DND-41 (cell line): ENCODE results near the gene NBPF6.
"Not testable (repeated sequence)": the region's sequence is repeated elsewhere in the genome, so short reads cannot be mapped to it uniquely, and the experiment has no call there.

ENCODE experiments used
- ATAC-seq: fragments of 200-7000 bp; cut with Tn5 transposase; 3 replicates; pipeline ENCODE4 v1.9.1; 2021; ENCODE audit warnings: low read depth; ENCODE audit not compliant: insufficient read depth
- DNase-seq: peaks from one replicate; pipeline ENCODE4 v3.0.0-alpha.2; 2020
- H2AFZ ChIP-seq: 2 replicates; pipeline ENCODE4 v1.6.0; 2012; ENCODE audit warnings: low read depth, low read length
- H3K27ac ChIP-seq: 2 replicates; pipeline ENCODE4 v1.5.1; 2012; ENCODE audit warnings: low read length, inconsistent platforms
- H3K27me3 ChIP-seq: fragments of 200-600 bp; sonication (generic); 2 replicates; pipeline ENCODE4 v1.6.0; 2012; ENCODE audit warnings: low read length, mild to moderate bottlenecking, inconsistent platforms; ENCODE audit not compliant: insufficient read depth, poor library complexity
- H3K36me3 ChIP-seq: 2 replicates; pipeline ENCODE4 v1.5.1; 2012; ENCODE audit warnings: low read length, inconsistent platforms; ENCODE audit not compliant: insufficient read depth
- H3K4me1 ChIP-seq: 2 replicates; pipeline ENCODE4 v1.5.1; 2012; ENCODE audit warnings: mild to moderate bottlenecking, low read length; ENCODE audit not compliant: insufficient read depth
- H3K4me2 ChIP-seq: 2 replicates; pipeline ENCODE4 v1.6.0; 2012; ENCODE audit warnings: mild to moderate bottlenecking, moderate library complexity, low read length, inconsistent platforms; ENCODE audit not compliant: insufficient read depth
- H3K4me3 ChIP-seq, 2 experiments: fragments of 200-600 bp in 1 of 2; shearing (Covaris generic) in 1 of 2; 2 replicates each; pipeline ENCODE4 v1.5.1; 2012 to 2016; ENCODE audit warnings: inconsistent platforms in 2 of 2, low read length in 2 of 2, mild to moderate bottlenecking in 2 of 2, low read depth in 1 of 2, moderate library complexity in 1 of 2
- H3K79me2 ChIP-seq: 2 replicates; pipeline ENCODE4 v1.6.0; 2012; ENCODE audit warnings: low read length, inconsistent platforms; ENCODE audit not compliant: insufficient read depth
- H3K9ac ChIP-seq: 2 replicates; pipeline ENCODE4 v1.6.0; 2012; ENCODE audit warnings: low read depth, mild to moderate bottlenecking, inconsistent platforms, low read length, moderate library complexity
- H3K9me3 ChIP-seq: 2 replicates; pipeline ENCODE4 v1.5.1; 2012; ENCODE audit warnings: low read length, moderate library complexity, mild to moderate bottlenecking, inconsistent platforms; ENCODE audit not compliant: insufficient read depth, severe bottlenecking
- H4K20me1 ChIP-seq: 2 replicates; pipeline ENCODE4 v1.6.0; 2012; ENCODE audit warnings: low read length; ENCODE audit not compliant: insufficient read depth
- EZH2 ChIP-seq: IDR thresholded peaks from 3 replicates; pipeline ENCODE4 v1.6.1; 2012; ENCODE audit warnings: borderline replicate concordance, low read depth, mild to moderate bottlenecking, moderate library complexity, low read length, inconsistent platforms; ENCODE audit not compliant: severe bottlenecking
- TF ChIP-seq, protein P1 (sequence below): IDR thresholded peaks from 2 replicates; pipeline ENCODE4 v1.5.1; 2012; ENCODE audit warnings: borderline replicate concordance, low read length, moderate library complexity, mild to moderate bottlenecking; ENCODE audit not compliant: poor library complexity, severe bottlenecking; ENCODE audit errors: extremely low read depth

The NBPF6 gene

DNA sequence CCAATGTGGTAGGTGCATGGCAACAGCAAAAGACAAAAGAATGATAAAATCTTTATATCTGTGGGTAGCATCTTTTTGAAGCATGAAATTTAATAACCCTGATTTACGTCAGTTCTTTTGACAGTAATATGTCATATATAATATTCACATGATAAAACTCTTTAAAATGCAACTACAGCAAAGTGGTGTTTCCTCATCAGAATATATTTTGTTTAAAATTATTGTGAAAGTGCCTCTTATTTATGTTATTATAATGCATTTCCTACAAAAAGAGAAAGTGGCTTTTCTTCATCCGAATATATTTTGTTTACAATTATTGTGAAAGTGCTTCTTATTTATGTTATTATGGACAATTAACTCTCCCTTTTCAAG lies 62.9 kb downstream of the NBPF6 start:
- no peak overlapping the region for H2AFZ ChIP-seq
- no peak for TF ChIP-seq EZH2
- TF ChIP-seq, protein P1, sequence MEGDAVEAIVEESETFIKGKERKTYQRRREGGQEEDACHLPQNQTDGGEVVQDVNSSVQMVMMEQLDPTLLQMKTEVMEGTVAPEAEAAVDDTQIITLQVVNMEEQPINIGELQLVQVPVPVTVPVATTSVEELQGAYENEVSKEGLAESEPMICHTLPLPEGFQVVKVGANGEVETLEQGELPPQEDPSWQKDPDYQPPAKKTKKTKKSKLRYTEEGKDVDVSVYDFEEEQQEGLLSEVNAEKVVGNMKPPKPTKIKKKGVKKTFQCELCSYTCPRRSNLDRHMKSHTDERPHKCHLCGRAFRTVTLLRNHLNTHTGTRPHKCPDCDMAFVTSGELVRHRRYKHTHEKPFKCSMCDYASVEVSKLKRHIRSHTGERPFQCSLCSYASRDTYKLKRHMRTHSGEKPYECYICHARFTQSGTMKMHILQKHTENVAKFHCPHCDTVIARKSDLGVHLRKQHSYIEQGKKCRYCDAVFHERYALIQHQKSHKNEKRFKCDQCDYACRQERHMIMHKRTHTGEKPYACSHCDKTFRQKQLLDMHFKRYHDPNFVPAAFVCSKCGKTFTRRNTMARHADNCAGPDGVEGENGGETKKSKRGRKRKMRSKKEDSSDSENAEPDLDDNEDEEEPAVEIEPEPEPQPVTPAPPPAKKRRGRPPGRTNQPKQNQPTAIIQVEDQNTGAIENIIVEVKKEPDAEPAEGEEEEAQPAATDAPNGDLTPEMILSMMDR = no peak
- H3K4me2 ChIP-seq = no peak overlapping the region
- DNase-seq (no peak), ATAC-seq (no peak)
- no peaks in the 10 kb centered on the region for H3K9me3 ChIP-seq
- H3K4me3 ChIP-seq = no peak overlapping the region
- no peaks in the 10 kb centered on the region for H3K79me2 ChIP-seq
- H4K20me1 ChIP-seq = no peaks in the 10 kb centered on the region
- no peak overlapping the region for H3K27ac ChIP-seq
- H3K9ac ChIP-seq = no peak overlapping the region
- peaks cover 2% of the 10 kb centered on the region for H3K27me3 ChIP-seq
- H3K36me3 ChIP-seq = no peaks in the 10 kb centered on the region
- H3K4me1 ChIP-seq = no peaks in the 10 kb centered on the region

DNA sequence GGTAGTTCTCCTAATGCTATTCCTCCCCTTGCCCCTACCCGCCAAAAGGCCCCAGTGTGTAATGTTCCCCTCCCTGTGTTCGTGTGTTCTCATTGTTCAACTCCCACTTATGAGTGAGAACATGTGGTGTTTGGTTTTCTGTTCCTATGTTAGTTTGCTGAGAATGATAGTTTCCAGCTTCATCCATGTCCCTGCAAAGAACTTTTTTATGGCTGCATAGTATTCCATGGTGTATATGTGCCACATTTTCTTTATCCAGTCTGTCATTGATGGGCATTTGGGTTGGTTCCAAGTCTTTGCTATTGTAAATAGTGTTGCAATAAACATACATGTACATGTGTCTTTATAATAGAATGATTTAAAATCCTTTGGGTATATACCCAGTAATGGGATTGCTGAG lies 63.8 kb downstream of the NBPF6 start:
- ATAC-seq, H3K4me2 ChIP-seq, H3K9me3 ChIP-seq, H3K4me3 ChIP-seq, H4K20me1 ChIP-seq, H3K79me2 ChIP-seq, H3K9ac ChIP-seq, H3K4me1 ChIP-seq, H3K27ac ChIP-seq, H2AFZ ChIP-seq, DNase-seq, H3K27me3 ChIP-seq, H3K36me3 ChIP-seq: not testable (repeated sequence)

DNA sequence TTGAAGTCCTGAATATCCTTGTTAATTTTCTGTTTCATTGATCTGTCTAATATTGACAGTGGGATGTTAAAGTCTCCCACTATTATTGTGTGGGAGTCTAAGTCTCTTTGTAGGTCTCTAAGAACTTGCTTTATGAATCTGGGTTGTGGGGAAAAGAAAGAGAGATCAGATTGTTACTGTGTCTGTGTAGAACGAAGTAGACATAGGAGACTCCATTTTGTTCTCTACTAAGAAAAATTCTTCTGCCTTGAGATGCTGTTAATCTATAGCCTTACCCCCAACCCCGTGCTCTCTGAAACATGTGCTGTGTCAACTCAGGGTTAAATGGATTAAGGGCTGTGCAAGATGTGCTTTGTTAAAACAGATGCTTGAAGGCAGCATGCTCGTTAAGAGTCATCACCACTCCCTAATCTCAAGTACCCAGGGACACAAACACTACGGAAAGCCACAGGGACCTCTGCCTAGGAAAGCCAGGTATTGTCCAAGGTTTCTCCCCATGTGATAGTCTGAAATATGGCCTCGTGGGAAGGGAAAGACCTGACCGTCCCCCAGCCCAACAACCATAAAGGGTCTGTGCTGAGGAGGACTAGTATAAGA lies 67.3 kb downstream of the NBPF6 start:
- not testable (repeated sequence) for ATAC-seq, H3K79me2 ChIP-seq, H3K27me3 ChIP-seq, H3K27ac ChIP-seq, H3K4me3 ChIP-seq, H2AFZ ChIP-seq, H3K36me3 ChIP-seq, DNase-seq, H4K20me1 ChIP-seq, H3K4me2 ChIP-seq, H3K9me3 ChIP-seq, H3K4me1 ChIP-seq, H3K9ac ChIP-seq
